Measurements from ENCODE around the gene SLC7A6. TPM values are rescaled to one million over a fixed set of nuclear protein-coding genes. Genes with fewer than 3 reads are reported as not detected.

SLC7A6 gene
- total and polyA plus RNA-seq, 2 of the 13 experiments (the other 11 are each of a cell fraction or from before 2014, with no cell fraction given): 35.8 to 70.8 TPM

GRCh38 chr16:68257906-68258800 lies 6.2 kb upstream of the SLC7A6 start (continued):
- TF ChIP-seq POGK (CRISPR knock-in tag; conservative IDR thresholded peaks at IDR 0.05) (no peak; the same call in 1 of the 2 replicates), FOXO4 (CRISPR knock-in tag; conservative IDR thresholded peaks at IDR 0.05) (no peak), ELF4 (CRISPR knock-in tag; IDR thresholded peaks at IDR 0.05; ENCODE audit: borderline replicate concordance) (no peak; the same call in 1 of the 2 replicates), ZNF143 (CRISPR knock-in tag; IDR thresholded peaks at IDR 0.05) (peak; percentile 39; the same call in 1 of the 2 replicates), TGIF2 (CRISPR knock-in tag; IDR thresholded peaks at IDR 0.05) (peak; percentile 89; the same call in 1 of the 2 replicates), DNMT1 (CRISPR knock-in tag; IDR thresholded peaks at IDR 0.05) (no peak), ZNF496 (CRISPR knock-in tag; IDR thresholded peaks at IDR 0.05; ENCODE audit: insufficient replicate concordance) (no peak), REL (CRISPR knock-in tag; conservative IDR thresholded peaks at IDR 0.05) (no peak), ZNF576 (CRISPR knock-in tag; IDR thresholded peaks at IDR 0.05) (no peak), ZNF207 (IDR thresholded peaks at IDR 0.05; ENCODE audit: borderline replicate concordance) (no peak), EP300 (IDR thresholded peaks at IDR 0.05; ENCODE audit: low read depth in 2 of 2, low read length in 2 of 2) (peak; percentile 42 to 68; a peak in 3 of 4 replicates), EP300 (CRISPR knock-in tag; IDR thresholded peaks at IDR 0.05; ENCODE audit: borderline replicate concordance) (peak; percentile 71), ZBTB43 (CRISPR knock-in tag; conservative IDR thresholded peaks at IDR 0.05) (peak; percentile 92), ATM (IDR thresholded peaks at IDR 0.05; ENCODE audit: borderline replicate concordance) (no peak), ZNF333 (CRISPR knock-in tag; IDR thresholded peaks at IDR 0.05; ENCODE audit: borderline replicate concordance) (no peak), DR1 (CRISPR knock-in tag; IDR thresholded peaks at IDR 0.05) (peak; percentile 34; the same call in 1 of the 2 replicates), HHEX (CRISPR knock-in tag; IDR thresholded peaks at IDR 0.05) (no peak), ZBTB7B (CRISPR knock-in tag; IDR thresholded peaks at IDR 0.05) (peak; percentile 26; the same call in 1 of the 2 replicates), MAFK (conservative IDR thresholded peaks at IDR 0.05 in 1 of 2, IDR thresholded peaks at IDR 0.05 in 1 of 2; ENCODE audit: low read length in 2 of 2) (no peak), PRDM10 (CRISPR knock-in tag; IDR thresholded peaks at IDR 0.05; ENCODE audit: low read depth) (no peak)
